GM18868 (cell line): ENCODE data around the gene SEC14L1.
A peak's percentile ranks its signal among the peaks of the same experiment; 100 is the strongest.

ENCODE experiments used
- ATAC-seq: cut with Tn5 transposase; IDR thresholded peaks from one replicate; pipeline ENCODE4 v1.9.1; 2021; ENCODE audit warnings: mild to moderate bottlenecking, moderate library complexity; ENCODE audit not compliant: unreplicated experiment

The SEC14L1 gene

DNA sequence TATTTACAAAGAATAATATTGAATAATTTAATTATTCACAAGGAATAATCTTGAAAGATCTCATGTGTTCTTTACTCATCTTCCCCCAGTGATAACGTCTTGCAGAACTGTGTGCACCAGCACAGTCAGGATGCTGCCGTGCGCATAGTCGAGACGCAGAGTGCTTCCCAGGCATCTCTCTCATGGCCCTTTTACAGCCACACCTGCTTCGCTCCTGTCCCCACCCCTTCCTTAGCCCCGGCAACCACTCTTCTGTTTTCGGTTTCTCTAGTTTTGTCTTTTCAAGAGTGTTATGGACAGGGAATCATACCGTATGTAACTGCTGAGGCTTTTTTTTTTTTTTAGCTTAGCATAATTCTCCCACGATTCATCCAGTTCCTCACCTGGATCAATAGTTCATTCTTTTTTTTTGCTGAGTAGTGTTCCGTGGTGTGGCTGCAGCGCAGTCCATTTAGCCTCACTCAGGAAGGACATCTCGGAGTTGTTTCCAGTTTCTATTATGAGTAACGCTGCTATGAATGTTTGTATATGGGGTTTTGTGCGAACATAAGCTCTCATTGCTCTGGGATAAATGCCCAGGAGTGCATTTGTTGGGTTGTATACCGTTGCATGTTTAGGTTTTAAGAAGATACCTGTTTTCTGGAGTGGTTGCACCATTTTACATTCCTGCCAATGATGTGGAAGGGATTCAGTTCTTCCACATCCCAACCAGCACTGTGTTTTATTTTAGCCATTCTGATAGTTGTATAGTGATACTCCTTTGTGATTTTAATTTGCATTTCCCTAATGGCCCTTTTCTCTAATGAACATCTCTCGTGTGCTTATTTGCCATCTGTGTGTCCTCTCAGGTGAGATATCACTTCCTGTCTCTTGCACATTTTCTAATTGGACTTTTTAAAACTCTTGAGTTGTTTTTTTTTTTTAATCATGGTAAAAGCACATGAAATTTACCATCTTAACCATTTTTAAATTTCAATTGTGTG, 47.6 kb downstream of the SEC14L1 start:
- no peak for ATAC-seq

DNA sequence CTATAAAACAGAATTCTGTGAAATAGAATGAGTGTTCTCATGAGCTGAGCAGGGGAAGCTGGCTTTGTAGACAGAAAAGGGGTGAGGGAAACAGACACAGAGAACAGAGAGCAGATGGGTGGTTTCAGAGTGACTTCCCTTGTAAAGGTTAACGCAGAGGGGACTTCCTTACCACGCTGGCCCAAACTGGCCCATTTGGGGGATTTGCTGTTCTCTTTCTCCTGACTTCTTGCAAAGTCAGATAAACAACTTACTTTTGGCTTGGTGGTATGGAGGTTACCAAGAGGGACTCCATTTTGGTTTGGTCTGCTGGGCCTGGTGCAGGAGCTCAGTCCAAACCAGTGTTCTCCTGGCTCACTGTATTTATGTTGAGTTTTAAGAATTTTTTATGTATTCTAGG, 48.4 kb downstream of the SEC14L1 start:
- ATAC-seq = peak; percentile 59

GRCh38 chr17:77190576-77190975, 49.8 kb downstream of the SEC14L1 start:
- no peak for ATAC-seq

- no peak for ATAC-seq
Measured at GRCh38 chr17:77191244-77191643, 50.5 kb downstream of the SEC14L1 start.

DNA sequence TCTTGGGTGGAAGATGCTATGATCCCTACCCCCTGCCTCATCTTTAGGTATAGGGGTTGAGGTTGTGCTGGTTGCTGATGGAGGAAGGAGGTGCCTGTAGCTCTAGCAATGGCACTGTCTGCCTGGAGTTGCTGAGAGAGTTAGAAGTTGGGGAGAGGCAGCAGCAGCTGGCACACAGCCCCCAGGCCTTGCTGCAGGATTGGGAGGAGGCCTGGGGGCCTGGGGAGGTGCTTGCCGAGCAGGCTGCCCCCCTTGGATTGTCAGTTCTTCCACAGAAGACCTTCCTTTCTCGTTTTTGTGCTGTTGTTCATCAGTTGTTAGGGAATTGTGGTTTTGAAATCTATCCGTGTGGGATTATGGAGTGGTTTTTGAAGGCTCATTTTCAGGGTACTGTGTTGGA, 52.9 kb downstream of the SEC14L1 start:
- ATAC-seq = no peak

DNA sequence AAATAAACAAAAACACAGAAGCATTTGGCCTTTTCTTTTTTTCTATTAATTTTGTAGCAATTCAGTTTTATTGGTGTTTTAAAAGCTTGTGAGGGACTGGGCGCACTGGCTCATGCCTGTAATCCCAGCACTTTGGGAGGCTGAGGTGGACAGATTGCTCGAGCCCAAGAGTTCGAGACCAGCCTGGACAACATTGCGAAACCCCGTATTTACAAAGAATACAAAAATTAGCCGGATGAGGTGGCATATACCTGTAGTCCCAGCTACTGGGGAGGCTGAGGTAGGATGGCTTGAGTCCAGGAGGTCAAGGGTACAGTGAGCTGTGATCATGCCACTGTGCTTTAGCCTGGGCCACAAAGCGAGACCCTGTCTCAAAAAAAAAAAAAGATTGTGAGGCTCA, 53.4 kb downstream of the SEC14L1 start:
- ATAC-seq = no peak

DNA sequence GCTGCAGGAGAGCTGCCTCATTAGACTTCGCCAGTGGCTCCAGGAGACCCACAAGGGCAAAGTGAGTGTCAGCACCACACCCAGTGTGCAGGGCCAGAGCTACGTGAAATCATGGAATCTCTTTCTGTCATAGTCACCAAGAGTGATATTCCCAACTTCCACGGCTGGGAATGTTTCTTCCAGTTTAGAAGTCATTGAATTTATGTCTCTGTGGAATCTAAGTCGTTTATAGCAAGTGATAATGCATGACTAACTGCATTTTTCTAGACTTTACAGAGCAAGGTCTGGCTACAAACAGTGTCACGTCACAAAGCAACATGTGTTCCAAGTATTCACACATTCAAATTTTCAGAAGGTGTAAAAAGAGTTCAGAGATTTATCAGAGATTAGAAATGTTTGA, 55.5 kb downstream of the SEC14L1 start:
- ATAC-seq = no peak

DNA sequence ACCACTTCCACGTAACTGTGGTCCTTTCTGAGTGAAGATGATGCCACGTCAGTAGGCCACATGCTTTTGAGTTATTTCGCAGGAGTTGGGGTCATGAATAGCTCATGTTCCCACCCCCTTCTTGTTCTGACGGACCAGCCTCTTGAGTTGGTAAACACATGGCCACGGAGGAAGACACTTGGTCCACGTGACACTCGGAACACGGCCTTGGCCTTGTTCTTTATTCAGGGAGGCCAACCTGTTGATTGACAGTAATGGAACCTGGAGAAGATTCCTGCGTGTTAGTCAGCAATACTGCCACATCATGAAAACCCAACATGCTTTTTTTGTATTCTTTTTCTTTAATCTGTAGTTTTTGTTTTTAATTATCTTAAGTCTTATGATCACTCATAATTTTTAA, 56.3 kb downstream of the SEC14L1 start:
- no peak for ATAC-seq

- no peak for ATAC-seq
Measured at GRCh38 chr17:77200711-77201110, 59.9 kb downstream of the SEC14L1 start.

DNA sequence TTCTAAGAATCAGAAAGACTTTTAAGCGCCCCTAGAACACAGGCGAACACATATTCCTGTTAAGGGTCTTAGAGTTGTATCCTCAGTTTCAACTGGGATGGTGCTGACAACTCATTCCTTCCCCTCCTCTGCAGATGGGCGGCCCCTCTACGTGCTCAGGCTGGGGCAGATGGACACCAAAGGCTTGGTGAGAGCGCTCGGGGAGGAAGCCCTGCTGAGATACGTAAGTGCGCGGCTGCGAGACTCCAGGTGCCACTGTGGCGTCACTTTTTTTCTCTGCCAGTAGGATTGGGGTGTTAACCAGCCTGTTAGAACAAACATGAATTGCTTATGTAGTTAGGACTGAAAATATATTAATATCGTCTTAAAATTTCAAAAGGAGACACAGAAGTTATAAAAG, 62.7 kb downstream of the SEC14L1 start:
- no peak for ATAC-seq

- ATAC-seq = no peak
Measured at GRCh38 chr17:77203846-77204245, 63.1 kb downstream of the SEC14L1 start.

DNA sequence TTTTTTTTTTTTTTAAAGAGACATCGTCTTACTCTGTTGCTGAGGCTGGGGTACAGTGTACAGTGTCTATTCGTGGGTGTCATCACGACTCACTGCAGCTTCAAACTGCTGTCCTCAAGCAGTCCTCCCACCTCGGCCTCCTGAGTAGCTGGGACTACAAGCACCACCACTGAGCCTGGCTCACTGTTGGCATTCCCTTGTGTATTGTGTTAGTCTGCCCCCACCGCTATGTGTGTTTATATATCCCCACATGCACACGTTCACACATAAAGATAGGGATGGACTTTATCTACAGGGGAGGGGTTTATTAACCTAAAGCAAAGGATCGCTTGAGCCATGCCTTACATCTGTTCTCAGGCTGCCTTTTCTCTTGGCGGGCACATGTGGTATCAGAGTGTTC, 63.8 kb downstream of the SEC14L1 start:
- no peak for ATAC-seq

- ATAC-seq = peak; percentile 53
Measured at GRCh38 chr17:77205396-77206125, 64.8 kb downstream of the SEC14L1 start.

DNA sequence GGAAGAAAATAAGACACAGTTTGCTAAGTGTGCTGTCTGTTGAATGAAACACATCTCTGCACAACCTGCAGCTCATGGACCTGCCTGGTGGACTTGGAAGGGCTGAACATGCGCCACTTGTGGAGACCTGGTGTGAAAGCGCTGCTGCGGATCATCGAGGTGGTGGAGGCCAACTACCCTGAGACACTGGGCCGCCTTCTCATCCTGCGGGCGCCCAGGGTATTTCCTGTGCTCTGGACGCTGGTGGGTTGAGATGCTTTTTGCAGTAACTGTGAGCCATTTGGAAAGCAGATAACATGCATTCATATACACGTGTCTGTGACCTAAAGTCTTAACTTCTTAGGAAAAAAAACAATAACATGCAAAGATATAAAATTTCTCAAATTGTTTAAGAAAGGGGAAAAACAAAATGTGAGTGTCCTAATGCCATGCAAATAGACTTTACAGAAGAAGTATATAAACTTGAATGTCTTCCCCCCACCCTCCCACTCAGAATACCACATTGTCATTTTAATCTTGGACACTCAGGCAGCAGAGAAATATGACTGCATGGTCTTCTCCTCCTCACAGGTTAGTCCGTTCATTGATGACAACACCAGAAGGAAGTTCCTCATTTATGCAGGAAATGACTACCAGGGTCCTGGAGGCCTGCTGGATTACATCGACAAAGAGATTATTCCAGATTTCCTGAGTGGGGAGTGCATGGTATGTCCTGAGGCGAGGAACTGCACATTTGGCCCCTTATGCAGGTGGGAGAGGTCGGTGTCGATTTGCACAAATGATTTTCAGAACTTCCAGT, 65.6 kb downstream of the SEC14L1 start:
- ATAC-seq = peak; percentile 18

GRCh38 chr17:77207689-77208216, 67.0 kb downstream of the SEC14L1 start:
- no peak for ATAC-seq

GRCh38 chr17:77208217-77208808, 67.5 kb downstream of the SEC14L1 start:
- no peak for ATAC-seq

GRCh38 chr17:77208856-77209255, 68.1 kb downstream of the SEC14L1 start:
- no peak for ATAC-seq

GRCh38 chr17:77209330-77209748, 68.6 kb downstream of the SEC14L1 start:
- ATAC-seq = no peak

DNA sequence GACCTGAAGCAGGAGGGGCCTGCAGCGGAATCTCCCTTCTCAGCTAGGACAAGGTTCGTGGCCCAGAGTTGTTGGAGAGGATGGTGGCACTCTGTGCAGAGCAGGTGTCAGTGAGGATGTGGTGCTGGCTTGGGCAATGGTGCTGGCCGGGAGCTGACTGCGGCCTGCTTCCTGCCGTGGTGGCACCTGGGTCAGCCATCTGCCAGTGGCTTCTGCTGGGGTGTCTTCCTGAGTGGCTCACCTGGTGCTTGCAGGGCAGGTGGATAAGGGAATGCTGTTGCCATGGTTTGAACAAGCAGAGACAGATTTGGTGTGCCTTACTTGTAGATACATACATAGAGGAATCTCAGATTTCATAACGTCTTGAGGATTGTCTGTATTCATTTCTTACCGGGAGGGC, 69.6 kb downstream of the SEC14L1 start:
- ATAC-seq = no peak

DNA sequence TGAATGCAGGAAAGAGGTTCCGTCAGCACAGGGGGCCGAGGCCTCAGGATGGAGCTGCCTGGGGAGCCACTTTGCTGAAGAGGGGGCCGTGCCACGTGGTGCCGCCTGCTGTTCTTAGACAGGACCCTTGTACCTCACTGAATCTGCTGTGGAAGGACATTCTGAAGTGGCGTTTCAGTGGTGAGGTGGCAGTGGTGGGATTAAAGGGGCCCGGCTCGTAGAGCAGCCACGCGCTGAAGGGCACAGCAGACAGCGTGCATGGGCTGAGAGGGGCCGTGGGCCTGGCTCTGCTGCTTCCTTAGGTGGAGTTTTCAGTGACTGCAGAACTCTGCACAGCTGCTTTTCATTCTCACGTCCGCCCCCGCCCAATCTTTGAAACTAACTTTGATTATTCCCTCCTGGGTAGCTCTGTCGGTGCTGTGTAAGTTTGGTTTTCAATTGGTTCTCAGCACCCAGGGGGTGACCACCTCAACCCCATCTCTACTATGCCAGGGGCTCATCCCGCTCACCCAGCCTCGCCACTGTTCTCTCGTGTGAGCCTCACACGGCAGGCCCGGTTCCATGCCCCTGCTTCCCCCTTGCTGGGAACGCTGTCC, 70.3 kb downstream of the SEC14L1 start:
- ATAC-seq = no peak
